CD4-positive, alpha-beta T cell (primary cell): Measurements from ENCODE around the gene USP12. TPM values are rescaled to one million over a fixed set of nuclear protein-coding genes. Genes with fewer than 3 reads are reported as not detected.

Experiments
- ATAC-seq: fragments of 200-7000 bp; cut with Tn5 transposase; one replicate; pipeline ENCODE4 v1.10.0; 2022; ENCODE audit warnings: mild to moderate bottlenecking; ENCODE audit not compliant: poor library complexity
- CTCF ChIA-PET: fragments of 350-600 bp; sonication (Branson Sonifier 250); formaldehyde crosslinking; loops from one replicate; lab custom pipeline; 2021; ENCODE audit warnings: antibody characterized with exemption, inconsistent platforms; lab: Charles Lee
- POLR2A ChIA-PET: fragments of 350-600 bp; sonication (Branson Sonifier 250); formaldehyde crosslinking; loops from one replicate; lab custom pipeline; 2021; ENCODE audit warnings: antibody characterized with exemption, inconsistent platforms; lab: Charles Lee
- DNase-seq, 14 experiments: peaks; one replicate each; pipeline ENCODE4 v3.0.0-alpha.2; 2013 to 2020; ENCODE audit warnings: mixed read lengths in 2 of 14
- H3K27ac ChIP-seq, 2 donors: one replicate each; pipeline versions ENCODE4 v1.5.1 to v1.7.0; 2013; ENCODE audit warnings: low read length in 2 of 2, low read depth in 1 of 2, mild to moderate bottlenecking in 1 of 2
- H3K27me3 ChIP-seq, 2 experiments: 1 replicate in 1 of 2; 2 replicates in 1 of 2; pipeline versions ENCODE4 v1.6.1 to v1.7.0; 2013; ENCODE audit warnings: low read length in 2 of 2, control low read depth in 1 of 2, mild to moderate bottlenecking in 1 of 2, moderate library complexity in 1 of 2; ENCODE audit not compliant: insufficient read depth in 2 of 2, control insufficient read depth in 1 of 2
- H3K36me3 ChIP-seq: one replicate; pipeline ENCODE4 v1.6.1; 2013; ENCODE audit warnings: low read length, control low read depth; ENCODE audit not compliant: insufficient read depth
- H3K4me1 ChIP-seq: one replicate; pipeline ENCODE4 v1.6.1; 2013; ENCODE audit warnings: low read length, control low read depth; ENCODE audit not compliant: insufficient read depth
- H3K4me3 ChIP-seq: one replicate; pipeline ENCODE4 v1.5.1; 2013; ENCODE audit warnings: mild to moderate bottlenecking, low read length, moderate library complexity
- H3K9me3 ChIP-seq, 2 experiments: 1 replicate in 1 of 2; 2 replicates in 1 of 2; pipeline versions ENCODE4 v1.6.1 to v1.7.0; 2013; ENCODE audit warnings: low read length in 2 of 2, mild to moderate bottlenecking in 2 of 2, control low read depth in 1 of 2, moderate library complexity in 1 of 2; ENCODE audit not compliant: control insufficient read depth in 1 of 2, insufficient read depth in 1 of 2
- H3K27ac Mint-ChIP-seq: one replicate; pipeline ENCODE4 v1.8.0; 2020; ENCODE audit warnings: mixed read lengths
- H3K27me3 Mint-ChIP-seq: one replicate; pipeline ENCODE4 v1.8.0; 2021; ENCODE audit warnings: mixed read lengths
- H3K36me3 Mint-ChIP-seq: one replicate; pipeline ENCODE4 v1.8.0; 2021; ENCODE audit warnings: low read depth, mixed read lengths
- H3K4me1 Mint-ChIP-seq: one replicate; pipeline ENCODE4 v1.8.0; 2021; ENCODE audit warnings: low read depth, mixed read lengths
- H3K4me3 Mint-ChIP-seq: one replicate; pipeline ENCODE4 v1.8.0; 2020; ENCODE audit warnings: mild to moderate bottlenecking, mixed read lengths
- H3K9me3 Mint-ChIP-seq: one replicate; pipeline ENCODE4 v1.8.0; 2020; ENCODE audit warnings: mixed read lengths
- CTCF ChIP-seq: fragments of 200-600 bp; IDR thresholded peaks from one replicate; pipeline ENCODE4 v1.8.0; 2022; ENCODE audit warnings: antibody characterized with exemption, mild to moderate bottlenecking
- intact Hi-C, 2 experiments: fragments of 100-400 bp; cut with DNase I in 1 of 2; cut with micrococcal nuclease in 1 of 2; formaldehyde crosslinking; loops; one replicate each; pipeline versions ENCODE4 v1.15.1 to v1.9.0; 2023 to 2025; cut with DNase I, micrococcal nuclease
- total RNA-seq, 174 experiments: library from RNA in 2 of 174; stranded (reverse) in 2 of 174; gene quantifications; one replicate each; pipeline ENCODE4 v1.2.3 and lab custom pipeline; 2021 to 2026

Gene USP12
- total RNA-seq, 2 experiments from 2014 or later: 56.9 to 58.8 TPM

DNA sequence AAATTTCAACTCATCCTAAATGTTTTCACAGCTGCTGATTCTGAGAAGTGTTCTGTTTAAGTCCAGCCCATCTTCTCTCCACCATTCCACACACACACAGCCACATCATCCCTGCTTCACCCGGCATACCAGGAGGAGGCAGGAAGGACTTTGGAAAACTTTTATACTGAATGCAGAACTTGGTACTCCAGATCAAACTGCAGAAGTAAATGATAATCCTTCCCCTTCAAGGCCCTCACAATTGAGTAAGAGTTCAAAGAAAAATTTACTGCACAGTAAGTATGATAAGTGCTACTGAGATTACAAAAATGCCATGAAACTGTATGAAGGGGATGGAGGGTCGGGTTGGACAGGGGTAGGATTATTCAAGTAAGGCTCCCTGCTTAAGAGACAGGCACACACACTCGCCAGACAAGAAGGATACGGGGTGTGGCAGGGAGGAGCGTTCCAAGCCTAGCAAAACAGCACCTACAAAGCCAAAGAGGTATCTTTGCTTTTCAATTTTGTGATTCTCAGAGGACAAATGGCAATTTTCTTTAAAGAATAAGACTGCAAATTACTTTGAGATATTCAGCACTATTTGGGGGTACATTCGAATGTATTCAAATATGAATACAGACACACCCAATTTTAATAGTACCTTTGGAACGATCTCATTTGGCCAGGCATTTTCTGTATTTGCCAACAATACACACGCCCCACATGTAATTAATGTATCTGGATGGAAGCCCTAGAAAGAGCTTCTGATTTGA is 2.5 kb downstream of the USP12 start:
- H3K4me1 Mint-ChIP-seq: peaks cover 70% of the 10 kb centered on the region
- no peaks in the 10 kb centered on the region for H3K27me3 Mint-ChIP-seq
- H3K36me3 ChIP-seq: no peaks in the 10 kb centered on the region
- CTCF ChIA-PET: interaction anchor here (0.7 kb wide), 1 partner anchor 8 kb away, joined by 3 read pairs; no protein-coding TSS in a partner anchor
- ATAC-seq: no peak
- peak overlapping the region; percentile 96 for H3K27ac Mint-ChIP-seq
- peaks cover 6% of the 10 kb centered on the region for H3K36me3 Mint-ChIP-seq
- POLR2A ChIA-PET: interaction anchor here (0.9 to 2.2 kb wide), 3 partner anchors 82 to 452 kb away, joined by 3 to 12 read pairs (median 6); partner anchors contain the start of genes LNX2 and RPL21
- TF ChIP-seq CTCF: no peak
- H3K9me3 Mint-ChIP-seq: no peaks in the 10 kb centered on the region
- intact Hi-C loops: loop anchor here in 1 of 2 experiments (5.0 kb wide), 1 partner anchor 1867 kb away; the partner anchor contains the start of gene NUP58
- no peaks in the 10 kb centered on the region for H3K27me3 ChIP-seq
- peak in 1 of 14 experiments; percentile 8 for DNase-seq
- no peak overlapping the region for H3K4me3 ChIP-seq
- H3K9me3 ChIP-seq: no peaks in the 10 kb centered on the region
- H3K27ac ChIP-seq: no peak overlapping the region
- peaks cover 36% of the 10 kb centered on the region for H3K4me1 ChIP-seq
- peak overlapping the region; percentile 99 for H3K4me3 Mint-ChIP-seq

- Histone ChIP-seq H3K27ac (no peak overlapping the region), H3K27me3 (no peaks in the 10 kb centered on the region), H3K4me1 (peaks cover 33% of the 10 kb centered on the region), H3K36me3 (no peaks in the 10 kb centered on the region), H3K9me3 (no peaks in the 10 kb centered on the region), H3K4me3 (no peak overlapping the region)
- ChIA-PET POLR2A (interaction anchor here (2.2 kb wide), 1 partner anchor 83 kb away, joined by 6 read pairs; the partner anchor contains the start of gene RPL21), CTCF (no interaction called here)
- peak in 1 of 14 experiments; percentile 13 for DNase-seq
- no peak for TF ChIP-seq CTCF
- Mint-ChIP-seq H3K36me3 (peaks cover 6% of the 10 kb centered on the region), H3K27me3 (no peaks in the 10 kb centered on the region), H3K4me1 (peaks cover 76% of the 10 kb centered on the region), H3K27ac (peak overlapping the region; percentile 96), H3K4me3 (peak overlapping the region; percentile 22), H3K9me3 (no peaks in the 10 kb centered on the region)
- no peak for ATAC-seq
- intact Hi-C loops: loop anchor here in 1 of 2 experiments (5.0 kb wide), 1 partner anchor 1866 kb away; the partner anchor contains the start of gene NUP58
Measured at GRCh38 chr13:27168086-27168485, 3.5 kb downstream of the USP12 start.

DNA sequence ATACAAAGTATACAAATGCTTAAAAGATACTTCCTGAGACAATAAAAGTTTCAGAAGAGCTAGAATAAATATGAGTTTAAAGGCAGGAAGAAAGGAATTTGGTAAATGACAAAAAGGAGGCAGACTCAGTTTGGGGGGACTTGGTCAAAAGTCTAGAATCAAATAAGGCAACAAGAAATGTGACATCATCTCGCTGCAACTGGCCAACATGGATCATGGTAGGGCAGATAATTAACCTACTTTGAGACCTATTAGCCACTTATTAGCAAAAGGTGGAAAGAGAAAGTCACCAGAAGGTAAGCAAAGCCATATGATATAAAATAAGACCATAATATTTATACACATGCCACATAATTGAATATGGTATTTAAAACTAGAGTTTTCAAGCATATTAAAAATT is 5.3 kb downstream of the USP12 start:
- H3K27me3 Mint-ChIP-seq: no peaks in the 10 kb centered on the region
- no peak for TF ChIP-seq CTCF
- Histone ChIP-seq H3K27ac (no peak overlapping the region), H3K27me3 (no peaks in the 10 kb centered on the region), H3K4me3 (no peak overlapping the region), H3K36me3 (no peaks in the 10 kb centered on the region), H3K9me3 (no peaks in the 10 kb centered on the region), H3K4me1 (peaks cover 23% of the 10 kb centered on the region)
- no peak for ATAC-seq
- ChIA-PET POLR2A (interaction anchor here (0.8 kb wide), 1 partner anchor 85 kb away, joined by 4 read pairs; the partner anchor contains the start of gene RPL21), CTCF (no interaction called here)
- H3K36me3 Mint-ChIP-seq: peaks cover 6% of the 10 kb centered on the region
- peak overlapping the region; percentile 17 for H3K4me3 Mint-ChIP-seq
- H3K27ac Mint-ChIP-seq: no peak overlapping the region
- DNase-seq: no peak
- peaks cover 80% of the 10 kb centered on the region for H3K4me1 Mint-ChIP-seq
- intact Hi-C loops: loop anchor here in 1 of 2 experiments (5.0 kb wide), 1 partner anchor 1864 kb away; the partner anchor contains the start of gene NUP58
- no peaks in the 10 kb centered on the region for H3K9me3 Mint-ChIP-seq
